HG03095 (cell line): ENCODE data around the gene CHL1.
A peak's percentile ranks its signal among the peaks of the same experiment; 100 is the strongest.

Source experiments
- ATAC-seq: cut with Tn5 transposase; IDR thresholded peaks from one replicate; pipeline ENCODE4 v1.9.1; 2021; ENCODE audit warnings: moderate library complexity; ENCODE audit not compliant: unreplicated experiment

Gene CHL1

GRCh38 chr3:396293-396692 is 199.7 kb downstream of the CHL1 start:
- ATAC-seq: no peak

DNA sequence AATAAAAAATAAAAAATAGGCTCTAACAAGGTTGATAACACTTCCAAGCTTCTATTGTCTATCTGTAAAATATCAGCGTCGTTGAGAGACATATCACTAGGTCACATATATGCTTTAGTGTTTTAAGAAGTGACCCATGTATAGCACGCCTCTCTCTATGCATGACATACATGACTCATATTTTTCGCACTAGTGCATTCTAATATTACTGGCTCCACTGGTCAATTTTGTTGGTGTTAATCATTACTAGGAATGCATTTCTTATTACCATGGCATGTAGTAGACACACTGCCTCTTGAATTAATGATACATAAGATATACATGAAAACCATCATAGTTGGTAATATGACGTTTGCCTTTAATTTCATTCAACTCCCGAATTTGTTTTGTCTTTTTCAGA is 203.1 kb downstream of the CHL1 start:
- no peak for ATAC-seq

DNA sequence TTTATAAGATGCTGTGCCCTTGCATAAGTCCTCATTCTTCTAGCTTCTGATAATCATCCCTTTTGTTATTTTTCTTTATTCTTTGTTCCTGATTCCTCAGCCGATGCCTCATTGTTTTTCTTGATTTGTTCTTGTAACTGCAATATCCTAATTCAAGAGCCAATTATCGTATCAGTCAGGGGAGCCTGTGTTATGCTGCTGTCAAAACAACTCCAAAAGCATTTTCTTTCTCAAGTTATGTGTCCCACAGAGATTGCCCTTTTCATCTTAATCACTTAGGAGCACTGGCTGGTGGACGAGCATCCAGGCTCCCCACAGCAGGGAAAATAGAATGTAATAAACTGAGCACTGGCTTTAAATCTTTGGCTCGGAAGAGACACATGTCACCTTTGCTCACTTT is 207.3 kb downstream of the CHL1 start:
- ATAC-seq: no peak

- no peak for ATAC-seq
These were observed 212.4 kb downstream of the CHL1 start for GRCh38 chr3:409011-409410.

GRCh38 chr3:411226-411625 is 214.7 kb downstream of the CHL1 start:
- no peak for ATAC-seq

GRCh38 chr3:414063-414462 is 217.5 kb downstream of the CHL1 start:
- ATAC-seq: no peak

- no peak for ATAC-seq
These were observed 221.8 kb downstream of the CHL1 start for GRCh38 chr3:418239-418929.

- peak; percentile 85 for ATAC-seq
These were observed 224.0 kb downstream of the CHL1 start for GRCh38 chr3:420584-420983.

DNA sequence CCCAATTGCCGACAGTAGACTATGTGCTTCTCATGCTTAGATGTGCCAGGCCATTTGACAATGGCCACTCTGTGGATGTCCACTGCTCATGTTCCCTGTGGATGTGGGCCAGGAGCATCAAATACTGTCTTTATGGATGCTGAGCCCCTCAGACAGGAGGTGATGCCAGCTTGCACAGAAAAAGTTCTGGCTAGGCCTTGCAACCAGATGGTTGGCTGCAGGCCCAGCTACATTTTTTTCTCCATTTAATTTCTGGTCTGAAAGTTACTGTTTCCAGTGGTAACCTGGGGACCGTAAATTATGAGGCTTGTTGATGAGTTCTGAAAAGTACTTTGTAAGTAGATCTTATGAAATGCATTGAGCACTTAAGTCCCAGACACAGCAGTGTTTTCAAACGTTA is 228.5 kb downstream of the CHL1 start:
- no peak for ATAC-seq

DNA sequence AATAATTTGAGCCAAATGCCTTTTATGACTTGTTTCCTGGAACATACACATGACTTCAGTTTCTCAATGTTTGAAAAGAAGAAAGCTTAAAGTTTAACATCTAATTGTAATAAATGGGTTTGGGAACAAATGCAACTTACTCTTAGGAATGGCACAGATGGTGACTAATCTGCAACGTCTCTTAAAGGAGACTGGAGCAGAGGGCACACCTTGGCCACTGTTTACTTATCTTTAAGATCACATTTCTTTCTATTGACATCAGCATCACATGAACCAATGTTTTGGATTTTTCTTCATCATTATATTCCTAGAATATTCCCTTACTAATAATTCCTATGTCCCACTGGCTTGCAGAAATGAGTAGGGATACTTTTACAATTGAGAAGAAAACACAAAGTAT is 229.5 kb downstream of the CHL1 start:
- ATAC-seq: no peak

DNA sequence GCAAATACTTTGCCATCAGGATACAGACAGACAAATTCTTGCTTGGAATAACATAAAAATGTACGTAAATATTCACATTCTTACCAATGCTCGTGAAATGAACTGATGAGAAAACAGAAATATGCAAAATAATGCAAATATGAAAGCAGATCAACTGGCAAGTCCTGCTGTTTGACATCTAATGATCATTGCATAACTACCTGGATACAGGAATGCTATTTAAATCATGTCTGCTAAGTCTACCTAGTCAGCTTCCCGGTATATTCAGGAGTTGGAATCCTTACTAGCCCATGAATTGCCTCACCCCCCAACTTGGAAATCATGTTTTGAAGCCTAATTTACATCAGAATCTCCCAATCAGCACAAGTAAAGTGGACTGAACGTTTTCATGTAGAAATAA is 230.6 kb downstream of the CHL1 start:
- no peak for ATAC-seq

GRCh38 chr3:430186-430585 is 233.6 kb downstream of the CHL1 start:
- no peak for ATAC-seq

GRCh38 chr3:435161-435560 is 238.6 kb downstream of the CHL1 start:
- ATAC-seq: no peak

- ATAC-seq: no peak
These were observed 239.5 kb downstream of the CHL1 start for GRCh38 chr3:436053-436452.

GRCh38 chr3:440826-441225 is 244.3 kb downstream of the CHL1 start:
- no peak for ATAC-seq

DNA sequence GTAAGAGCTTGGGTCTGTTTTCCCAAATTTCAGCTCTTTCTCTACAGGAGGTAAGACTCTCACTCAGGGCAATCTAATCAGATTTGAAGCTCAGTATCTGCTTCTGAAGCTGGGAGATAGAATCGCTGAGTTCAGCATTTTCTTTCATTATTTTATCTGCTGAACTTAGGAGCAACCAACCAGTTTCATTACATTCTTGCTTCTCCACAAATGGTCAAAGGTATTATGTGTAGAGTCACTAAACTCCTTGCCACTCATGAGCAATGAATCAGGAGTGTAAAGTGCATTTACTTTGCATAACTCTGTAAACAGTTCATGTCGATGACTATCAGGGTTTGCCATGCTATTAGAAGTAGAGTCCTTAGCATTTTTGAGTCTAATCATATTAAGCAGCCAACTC is 249.4 kb downstream of the CHL1 start:
- no peak for ATAC-seq

DNA sequence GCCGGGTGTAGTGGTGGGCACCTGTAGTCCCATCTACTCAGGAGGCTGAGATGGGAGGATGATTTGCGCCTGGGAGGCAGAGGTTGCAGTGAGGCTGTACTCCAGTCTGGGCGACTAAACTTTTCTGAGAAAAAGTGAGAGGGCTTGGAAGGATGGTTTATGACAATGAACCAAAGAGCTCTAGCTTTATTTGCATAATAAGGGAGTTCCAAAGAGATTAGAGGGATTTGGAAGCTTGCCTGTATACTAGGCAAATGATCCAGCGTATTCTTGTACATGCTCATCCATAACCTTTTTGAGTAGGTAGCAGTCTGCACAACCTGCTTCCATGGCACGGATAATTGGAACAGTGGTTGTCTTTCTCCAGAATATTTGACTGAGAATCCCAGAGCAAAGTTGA is 251.1 kb downstream of the CHL1 start:
- no peak for ATAC-seq

DNA sequence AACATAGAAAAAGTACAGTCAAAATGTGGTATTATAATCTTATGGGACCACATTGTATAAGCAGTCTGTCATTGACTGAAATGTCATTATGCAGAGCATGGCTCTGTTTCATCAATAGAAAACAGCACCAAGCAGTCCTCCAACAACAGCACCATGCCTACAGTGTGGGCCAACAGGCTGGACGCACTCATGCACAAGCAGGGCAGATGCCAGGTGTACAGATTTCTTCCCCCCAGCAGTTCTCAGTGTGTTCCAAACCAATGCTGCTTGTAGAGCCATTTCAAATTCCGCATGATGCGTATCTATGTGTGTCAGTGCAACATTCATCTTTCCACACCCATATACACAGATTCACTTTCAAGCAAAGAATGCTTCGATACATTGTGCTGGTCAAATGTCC is 253.1 kb downstream of the CHL1 start:
- ATAC-seq: no peak

- no peak for ATAC-seq
These were observed 255.7 kb downstream of the CHL1 start for GRCh38 chr3:452221-452620.

- ATAC-seq: no peak
These were observed 256.5 kb downstream of the CHL1 start for GRCh38 chr3:453106-453505.

GRCh38 chr3:454986-455385 is 258.4 kb downstream of the CHL1 start:
- no peak for ATAC-seq

GRCh38 chr3:458124-458523 is 261.6 kb downstream of the CHL1 start:
- no peak for ATAC-seq

GRCh38 chr3:458653-459310 is 262.2 kb downstream of the CHL1 start:
- ATAC-seq: no peak
